Gastrocnemius medialis (tissue), 4 donors: ENCODE data around the gene BAK1. TPM values are rescaled to one million over a fixed set of nuclear protein-coding genes. Genes with fewer than 3 reads are reported as not detected.

ENCODE experiments used
- ATAC-seq, 2 donors: fragments of 150-250 bp; one replicate each; pipeline ENCODE4 v1.9.1; 2016
- DNase-seq, 2 donors: peaks; one replicate each; pipeline ENCODE4 v3.0.0-alpha.2; 2019
- H3K27ac ChIP-seq, 4 donors: fragments of 200-600 bp; sonication (generic); 1 replicate in 1 of 4; 2 replicates in 3 of 4; pipeline ENCODE4 v1.5.1; 2016 to 2018; ENCODE audit warnings: mild to moderate bottlenecking in 2 of 4, moderate library complexity in 1 of 4
- H3K27me3 ChIP-seq, 3 donors: fragments of 200-600 bp; sonication (generic) in 2 of 3; 1 replicate in 1 of 3; 2 replicates in 2 of 3; pipeline versions ENCODE4 v1.5.1 to v1.6.0; 2016 to 2019; ENCODE audit warnings: mild to moderate bottlenecking in 1 of 3, moderate library complexity in 1 of 3
- H3K36me3 ChIP-seq, 2 donors: fragments of 200-600 bp; sonication (generic) in 1 of 2; one replicate each; pipeline ENCODE4 v1.5.1; 2017 to 2018
- H3K4me1 ChIP-seq, 2 donors: fragments of 200-600 bp; sonication (generic) in 1 of 2; one replicate each; pipeline ENCODE4 v1.5.1; 2016 to 2017; ENCODE audit warnings: mild to moderate bottlenecking in 2 of 2
- H3K4me3 ChIP-seq, 4 donors: fragments of 200-600 bp; sonication (generic) in 3 of 4; 1 replicate in 1 of 4; 2 replicates in 3 of 4; pipeline ENCODE4 v1.5.1; 2016 to 2019; ENCODE audit warnings: mild to moderate bottlenecking in 2 of 4
- H3K9me3 ChIP-seq, 3 donors: fragments of 200-600 bp; sonication (generic) in 2 of 3; 1 replicate in 1 of 3; 2 replicates in 2 of 3; pipeline ENCODE4 v1.5.1; 2016 to 2019
- CTCF ChIP-seq, 5 experiments: fragments of 450-650 bp in 3 of 5; fragments of 200-600 bp in 2 of 5; sonication (generic) in 2 of 5; IDR thresholded peaks in 4 of 5; conservative IDR thresholded peaks in 1 of 5; 1 replicate in 4 of 5; 2 replicates in 1 of 5; pipeline ENCODE4 v1.5.1; 2016 to 2019; ENCODE audit warnings: antibody characterized with exemption in 5 of 5, mild to moderate bottlenecking in 3 of 5, moderate library complexity in 3 of 5
- POLR2A ChIP-seq, 2 donors: fragments of 450-650 bp; IDR thresholded peaks; one replicate each; pipeline ENCODE4 v1.6.1; 2017; ENCODE audit warnings: antibody characterized with exemption in 2 of 2, mild to moderate bottlenecking in 2 of 2, moderate library complexity in 2 of 2
- in situ Hi-C, 4 donors: fragments of 200-750 bp; cut with MboI; loops; one replicate each; pipeline versions ENCODE4 v1.15.0 to v1.8.0; 2017; ENCODE audit warnings: low sequenced_read_pairs in 4 of 4
- intact Hi-C: fragments of 100-400 bp; cut with DNase I; formaldehyde crosslinking; loops from one replicate; pipeline ENCODE4 v1.15.1; 2023; ENCODE audit warnings: low total_unique reads
- total RNA-seq, 4 donors: library from RNA; depleted of rRNA; stranded (reverse); fragments of >200 nt; gene quantifications; one replicate each; pipeline versions ENCODE4 v1.1.0 to v1.2.3, GENCODE V29; 2016

BAK1 gene
- total RNA-seq, 4 donors from 2014 or later: 5.8 to 11.7 (median 8.2) TPM

GRCh38 chr6:33587529-33587928, 7.5 kb upstream of the BAK1 start:
- Histone ChIP-seq H3K27ac (no peak overlapping the region), H3K4me1 (peaks cover 33 to 39% of the 10 kb centered on the region in 2 donors), H3K9me3 (no peaks in the 10 kb centered on the region), H3K36me3 (no peaks in the 10 kb centered on the region), H3K4me3 (no peak overlapping the region), H3K27me3 (no peaks in the 10 kb centered on the region)
- in situ Hi-C loops: loop anchor here (5.0 to 10.0 kb wide), 6 partner anchors 47 to 177 kb away; no protein-coding TSS in a partner anchor
- intact Hi-C loops: loop anchor here (5.0 to 10.0 kb wide), 2 partner anchors 200 to 567 kb away; partner anchors contain the start of gene LEMD2
- ATAC-seq: no peak
- TF ChIP-seq CTCF (IDR thresholded peaks at IDR 0.05 in 4 of 5, conservative IDR thresholded peaks at IDR 0.05 in 1 of 5) (no peak), POLR2A (IDR thresholded peaks at IDR 0.05) (no peak)
- DNase-seq: no peak

GRCh38 chr6:33586108-33586640, 6.1 kb upstream of the BAK1 start:
- no peaks in the 10 kb centered on the region for H3K36me3 ChIP-seq
- no peak overlapping the region for H3K4me3 ChIP-seq
- H3K27ac ChIP-seq: no peak overlapping the region
- H3K27me3 ChIP-seq: no peaks in the 10 kb centered on the region
- TF ChIP-seq CTCF (IDR thresholded peaks at IDR 0.05 in 4 of 5, conservative IDR thresholded peaks at IDR 0.05 in 1 of 5): no peak
- TF ChIP-seq POLR2A (IDR thresholded peaks at IDR 0.05): no peak
- H3K4me1 ChIP-seq: peaks cover 33 to 36% of the 10 kb centered on the region in 2 donors
- ATAC-seq: no peak
- in situ Hi-C loops: loop anchor here (5.0 to 10.0 kb wide), 6 partner anchors 49 to 179 kb away; no protein-coding TSS in a partner anchor
- intact Hi-C loops: loop anchor here (5.0 to 10.0 kb wide), 2 partner anchors 201 to 569 kb away; partner anchors contain the start of gene LEMD2
- no peak for DNase-seq
- no peaks in the 10 kb centered on the region for H3K9me3 ChIP-seq

- Histone ChIP-seq H3K4me1 (peaks cover 28 to 30% of the 10 kb centered on the region in 2 donors), H3K27me3 (no peaks in the 10 kb centered on the region), H3K27ac (no peak overlapping the region), H3K9me3 (no peaks in the 10 kb centered on the region), H3K4me3 (no peak overlapping the region), H3K36me3 (no peaks in the 10 kb centered on the region)
- ATAC-seq: peak in 1 of 2 donors; percentile 45
- TF ChIP-seq POLR2A (IDR thresholded peaks at IDR 0.05) (no peak), CTCF (IDR thresholded peaks at IDR 0.05 in 4 of 5, conservative IDR thresholded peaks at IDR 0.05 in 1 of 5) (peak; percentile 98 to 100 (median 99))
- intact Hi-C loops (loop anchor here (1.0 to 10.0 kb wide), 5 partner anchors 22 to 569 kb away; partner anchors contain the start of gene LEMD2), in situ Hi-C loops (loop anchor here (5.0 to 10.0 kb wide), 6 partner anchors 49 to 179 kb away; no protein-coding TSS in a partner anchor)
- DNase-seq: peak; percentile 56 to 80
Measured at GRCh38 chr6:33585403-33586107, 5.5 kb upstream of the BAK1 start.

- in situ Hi-C loops (loop anchor here (5.0 to 10.0 kb wide), 6 partner anchors 50 to 180 kb away; no protein-coding TSS in a partner anchor), intact Hi-C loops (loop anchor here (1.0 to 10.0 kb wide), 5 partner anchors 22 to 570 kb away; partner anchors contain the start of gene LEMD2)
- ATAC-seq: no peak
- Histone ChIP-seq H3K27me3 (no peaks in the 10 kb centered on the region), H3K9me3 (no peaks in the 10 kb centered on the region), H3K27ac (no peak overlapping the region), H3K36me3 (no peaks in the 10 kb centered on the region), H3K4me1 (peaks cover 23 to 26% of the 10 kb centered on the region in 2 donors), H3K4me3 (no peak overlapping the region)
- TF ChIP-seq POLR2A (IDR thresholded peaks at IDR 0.05) (no peak), CTCF (IDR thresholded peaks at IDR 0.05 in 4 of 5, conservative IDR thresholded peaks at IDR 0.05 in 1 of 5) (no peak)
- no peak for DNase-seq
Measured at GRCh38 chr6:33584700-33585402, 4.8 kb upstream of the BAK1 start.
